Liver (tissue), 3 donors: ENCODE measurements around the gene CDC25A.

Experiments
- CTCF ChIP-seq: fragments of 150-350 bp; IDR thresholded peaks from 2 replicates; pipeline ENCODE4 v1.5.1; 2017; ENCODE audit warnings: improper control_type of control experiment, low read depth, low read length; ENCODE audit not compliant: missing input control
- HNF4G ChIP-seq: IDR thresholded peaks from 2 replicates; pipeline ENCODE4 v1.6.1; 2016; ENCODE audit warnings: antibody characterized with exemption
- JUND ChIP-seq, 2 donors: IDR thresholded peaks; 2 replicates each; pipeline ENCODE4 v1.6.1; 2016; ENCODE audit warnings: antibody characterized with exemption in 2 of 2
- TAF1 ChIP-seq: conservative IDR thresholded peaks from 2 replicates; pipeline ENCODE4 v1.6.1; 2016; ENCODE audit warnings: antibody characterized with exemption, mild to moderate bottlenecking
- TF ChIP-seq, protein P1 (sequence below): IDR thresholded peaks from 2 replicates; pipeline ENCODE4 v1.6.1; 2016; ENCODE audit warnings: antibody characterized with exemption
- donor health status: healthy.
- donor health status: healthy.

DNA sequence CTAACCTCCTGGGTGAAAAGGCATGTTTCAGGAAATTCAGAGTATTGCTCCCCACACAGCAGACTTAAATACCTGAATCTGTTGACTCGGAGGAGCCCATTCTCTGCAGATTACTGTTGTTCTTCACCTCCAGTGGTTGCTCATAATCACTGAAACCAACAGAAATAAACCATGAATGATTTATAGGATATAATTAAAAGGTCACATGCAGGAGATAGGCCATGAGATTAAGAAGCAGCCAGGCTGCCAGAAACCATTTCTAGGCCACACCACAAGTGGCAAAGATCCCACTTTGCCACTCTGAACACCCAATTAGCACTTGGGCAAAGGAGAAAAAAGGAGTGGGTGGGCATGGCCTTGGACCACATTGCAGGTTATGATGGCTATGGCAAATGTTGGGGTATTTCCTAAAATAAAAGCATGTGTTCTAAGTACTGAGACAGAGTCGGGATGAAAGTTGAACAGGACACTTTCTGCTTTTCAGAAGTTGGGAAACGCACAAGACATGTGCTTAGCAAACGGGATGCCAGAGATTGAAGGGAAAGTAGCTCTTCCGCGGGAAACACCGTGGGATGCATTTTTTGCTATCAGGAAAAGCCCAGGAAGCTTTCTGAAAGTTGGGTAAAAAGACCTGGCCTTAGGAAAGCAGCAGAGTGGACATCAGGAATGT lies 1.5 kb downstream of the CDC25A start:
- no peak for TF ChIP-seq CTCF
- no peak for TF ChIP-seq TAF1
- TF ChIP-seq JUND (IDR thresholded peaks at IDR 0.05) = no peak
- TF ChIP-seq, protein P1, sequence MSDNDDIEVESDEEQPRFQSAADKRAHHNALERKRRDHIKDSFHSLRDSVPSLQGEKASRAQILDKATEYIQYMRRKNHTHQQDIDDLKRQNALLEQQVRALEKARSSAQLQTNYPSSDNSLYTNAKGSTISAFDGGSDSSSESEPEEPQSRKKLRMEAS = no peak
- TF ChIP-seq HNF4G = no peak
